ENCODE measurements around the gene VMP1. TPM values are rescaled to one million over a fixed set of nuclear protein-coding genes. Genes with fewer than 3 reads are reported as not detected.
A peak's percentile ranks its signal among the peaks of the same experiment; 100 is the strongest.
"Not testable (repeated sequence)": the region's sequence is repeated elsewhere in the genome, so short reads cannot be mapped to it uniquely, and the experiment has no call there.

The VMP1 gene
- total RNA-seq, 1 donor from 2014 or later: 401 TPM

DNA sequence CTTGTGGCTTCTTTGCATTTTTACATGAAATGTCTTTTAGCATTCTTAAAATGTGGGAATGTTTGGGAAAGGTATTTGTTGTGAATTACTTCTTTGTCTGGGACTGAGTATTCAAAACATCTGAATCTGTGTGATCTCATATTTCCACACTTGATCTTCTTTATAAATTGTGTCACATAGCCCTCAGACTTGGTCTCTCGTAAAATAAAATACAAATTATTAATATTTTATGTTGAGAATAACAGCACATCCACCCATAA, 103.4 kb downstream of the VMP1 start:
- DNase-seq (ENCODE audit: low spot score): no peak

GRCh38 chr17:59811209-59811608, 103.8 kb downstream of the VMP1 start:
- no peak for DNase-seq (ENCODE audit: low spot score)

DNA sequence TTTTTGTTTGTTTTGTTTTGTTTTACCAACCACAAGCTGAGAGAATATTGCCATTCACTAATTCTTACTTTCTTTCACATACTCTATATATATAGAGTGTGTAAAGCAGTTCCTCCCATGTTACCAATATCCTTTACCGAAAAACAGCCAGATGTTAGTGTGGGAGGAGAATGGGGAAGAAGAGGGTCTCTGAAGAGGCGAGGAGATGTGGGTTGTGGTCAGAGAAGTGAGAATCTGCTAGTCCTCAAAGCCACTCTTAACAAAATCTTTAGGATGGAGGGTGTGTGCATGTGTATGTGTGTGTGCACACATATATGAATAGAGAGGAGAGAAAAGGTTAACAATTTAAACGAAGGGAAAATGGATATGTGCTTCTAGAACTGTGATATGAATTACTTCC, 104.7 kb downstream of the VMP1 start:
- DNase-seq (ENCODE audit: low spot score): no peak

DNA sequence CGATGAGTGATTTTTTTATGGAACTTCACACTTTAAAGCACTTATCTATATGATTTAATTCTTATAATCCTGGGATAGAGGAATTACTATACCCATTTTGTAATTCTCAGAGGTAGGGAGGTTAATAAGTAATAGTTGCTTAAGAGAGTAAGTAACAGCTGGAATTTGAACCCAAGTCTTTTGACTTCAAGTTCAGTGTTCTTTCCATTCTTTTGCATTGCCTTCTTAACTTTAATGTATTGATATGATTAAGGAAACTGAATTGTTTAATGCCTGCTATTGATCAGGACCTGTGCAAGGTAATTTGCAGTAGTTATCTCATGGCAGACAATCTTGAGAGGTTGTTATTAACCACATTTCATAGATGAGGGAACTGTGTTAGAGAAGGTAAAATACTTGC, 106.8 kb downstream of the VMP1 start:
- no peak for DNase-seq (ENCODE audit: low spot score)

- DNase-seq (ENCODE audit: low spot score): no peak
Observed at GRCh38 chr17:59814685-59815084, 107.2 kb downstream of the VMP1 start.

GRCh38 chr17:59815965-59816364, 108.5 kb downstream of the VMP1 start:
- no peak for DNase-seq (ENCODE audit: low spot score)

DNA sequence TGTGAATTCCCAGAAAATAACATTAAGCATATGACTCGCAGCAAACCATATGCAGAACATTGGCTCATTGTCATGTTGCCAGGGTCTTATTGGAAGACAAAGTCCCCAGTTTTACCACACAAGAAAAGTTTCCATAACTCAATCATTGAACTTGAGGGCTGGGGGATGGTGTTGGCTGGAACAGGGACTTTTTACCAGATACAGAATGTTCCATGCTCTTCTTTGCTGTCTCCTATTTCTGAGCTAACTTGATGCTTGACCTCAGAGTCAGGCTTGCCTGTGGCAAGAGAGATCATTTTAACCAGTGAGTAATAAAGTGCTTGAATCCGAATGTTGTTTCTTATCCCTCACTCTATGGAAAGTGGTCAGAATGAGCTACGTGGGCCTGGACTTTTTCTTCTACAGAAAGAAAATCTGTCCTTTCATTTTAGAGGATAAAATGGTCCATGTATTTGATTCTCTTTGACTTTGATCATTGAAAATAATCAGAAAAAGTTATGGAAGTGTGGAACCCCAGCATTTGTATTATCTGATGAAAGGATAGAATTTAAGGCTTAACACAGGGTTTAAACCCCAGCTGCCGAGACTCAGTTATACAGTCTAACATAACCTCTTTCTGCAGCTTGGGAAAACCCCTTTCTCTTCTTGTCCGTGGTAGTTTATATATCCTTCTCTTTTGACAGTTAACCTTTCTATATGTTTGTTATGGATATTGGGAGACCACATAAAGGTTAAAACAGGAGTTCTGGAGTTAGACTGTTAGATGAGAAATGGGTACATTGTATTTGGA, 118.3 kb downstream of the VMP1 start:
- peak; percentile 45 for DNase-seq (ENCODE audit: low spot score)

DNA sequence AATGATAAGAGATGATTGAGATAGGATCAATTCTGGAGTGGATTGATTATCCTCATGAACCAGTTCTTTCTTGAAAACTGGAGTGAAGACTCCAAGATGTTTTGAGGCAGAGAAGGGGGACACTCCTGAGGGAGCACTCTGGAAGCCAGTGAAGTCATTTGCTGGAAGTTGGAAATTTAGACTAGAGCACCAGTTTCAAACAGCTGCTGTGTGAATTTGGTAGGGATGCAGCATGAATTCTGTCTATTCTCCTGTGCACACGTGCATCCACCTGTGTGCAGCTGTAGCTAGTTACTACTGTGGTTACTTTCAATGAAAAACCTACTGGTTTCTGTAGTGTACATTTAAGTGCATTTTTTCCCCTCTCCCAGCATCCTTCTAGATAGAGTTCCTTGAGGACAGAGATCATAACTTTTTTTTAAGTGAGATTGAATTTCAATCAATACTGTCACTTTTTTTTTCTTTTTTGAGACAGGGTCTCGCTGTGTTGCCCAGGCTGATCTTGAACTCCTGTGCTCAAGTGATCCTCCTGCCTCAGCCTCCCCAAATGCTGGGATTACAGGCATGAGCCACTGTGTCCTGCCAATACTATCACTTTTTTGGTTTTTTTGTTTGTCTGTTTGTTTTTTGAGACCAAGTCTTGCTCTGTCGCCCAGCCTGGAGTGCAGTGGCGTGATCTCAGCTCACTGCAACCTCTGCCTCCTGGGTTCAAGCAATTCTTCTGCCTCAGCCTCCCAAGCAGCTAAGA, 119.4 kb downstream of the VMP1 start:
- no peak for DNase-seq (ENCODE audit: low spot score)

DNA sequence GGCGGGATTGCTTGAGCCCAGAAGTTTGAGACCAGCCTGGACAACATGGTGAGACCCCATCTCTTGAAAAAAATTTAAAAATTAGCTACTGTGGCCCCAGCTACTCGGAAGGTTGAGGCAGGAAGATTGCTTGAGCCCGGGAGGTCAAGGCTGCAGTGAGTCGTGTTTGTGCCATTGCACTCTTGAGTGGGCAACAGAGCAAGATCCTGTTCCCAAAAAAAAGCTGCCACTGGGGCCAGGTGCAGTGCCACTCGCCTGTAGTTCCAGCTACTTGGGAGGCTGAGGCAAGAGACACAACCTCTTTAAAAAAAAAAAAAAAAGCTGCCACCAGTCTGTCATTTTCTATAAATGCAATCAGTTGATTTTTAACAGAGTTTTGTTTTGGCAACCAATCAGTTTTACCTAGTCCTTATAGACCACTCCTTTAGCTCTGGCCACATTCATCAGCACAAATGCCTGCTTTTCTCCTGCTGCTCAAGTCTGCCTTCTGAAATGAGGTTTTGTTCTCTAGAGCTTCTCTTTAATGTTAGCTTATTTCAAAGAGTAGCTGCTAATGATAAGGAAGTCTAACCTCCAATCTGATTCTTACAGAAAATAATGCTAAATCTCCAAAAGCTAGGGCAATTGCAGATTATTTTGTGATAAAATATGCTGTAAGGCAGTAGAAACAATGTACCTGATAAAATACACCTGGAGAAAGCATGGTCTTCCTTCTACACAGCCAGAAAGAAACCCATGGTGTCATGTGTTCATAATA, 120.4 kb downstream of the VMP1 start:
- no peak for DNase-seq (ENCODE audit: low spot score)

DNA sequence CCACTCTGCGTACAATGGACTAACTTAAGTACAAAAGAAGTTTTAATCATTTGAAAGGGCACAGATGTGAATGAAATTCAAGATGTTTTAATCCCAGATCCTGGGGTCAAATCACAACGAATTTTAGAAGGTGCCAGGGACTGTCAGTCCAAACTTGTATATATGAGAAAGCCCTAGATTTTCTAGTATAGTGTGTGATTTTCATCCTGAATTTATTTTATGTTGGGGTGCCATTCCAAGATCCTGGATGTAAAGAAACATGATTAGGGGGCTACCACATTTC, 121.0 kb downstream of the VMP1 start:
- DNase-seq (ENCODE audit: low spot score): no peak

GRCh38 chr17:59828819-59829216, 121.4 kb downstream of the VMP1 start:
- not testable (repeated sequence) for DNase-seq (ENCODE audit: low spot score)

- peak; percentile 75 for DNase-seq (ENCODE audit: low spot score)
Observed at GRCh38 chr17:59829217-59830006, 122.0 kb downstream of the VMP1 start.

DNA sequence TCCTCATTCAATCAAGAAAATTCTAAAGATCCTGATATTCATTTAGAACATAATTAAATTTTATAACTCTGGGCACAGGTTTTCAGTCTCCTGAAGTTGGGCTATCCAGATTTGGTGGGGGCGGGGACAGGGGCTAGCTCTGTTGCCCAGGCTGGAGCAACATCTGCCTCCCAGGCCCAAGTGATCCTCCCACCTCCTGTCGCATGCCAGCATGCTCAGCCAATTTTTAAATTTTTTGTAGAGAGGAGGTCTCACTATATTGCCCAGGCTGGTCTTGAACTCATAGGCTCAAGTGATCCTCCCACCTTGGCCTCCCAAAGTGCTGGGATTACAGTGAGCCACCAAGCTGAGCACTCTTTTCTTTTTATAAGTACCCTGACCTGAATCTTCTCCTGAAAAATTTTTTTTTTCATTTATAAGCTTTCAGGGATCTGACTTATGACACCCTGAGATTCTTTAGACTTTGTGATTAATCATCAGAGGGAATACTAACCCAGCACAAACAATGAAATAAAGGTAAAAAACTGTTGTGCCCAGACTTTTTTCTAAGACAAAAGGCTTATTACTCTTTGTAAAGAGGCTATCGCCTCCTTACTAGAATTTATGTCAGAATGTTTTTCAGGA, 122.7 kb downstream of the VMP1 start:
- DNase-seq (ENCODE audit: low spot score): no peak

DNA sequence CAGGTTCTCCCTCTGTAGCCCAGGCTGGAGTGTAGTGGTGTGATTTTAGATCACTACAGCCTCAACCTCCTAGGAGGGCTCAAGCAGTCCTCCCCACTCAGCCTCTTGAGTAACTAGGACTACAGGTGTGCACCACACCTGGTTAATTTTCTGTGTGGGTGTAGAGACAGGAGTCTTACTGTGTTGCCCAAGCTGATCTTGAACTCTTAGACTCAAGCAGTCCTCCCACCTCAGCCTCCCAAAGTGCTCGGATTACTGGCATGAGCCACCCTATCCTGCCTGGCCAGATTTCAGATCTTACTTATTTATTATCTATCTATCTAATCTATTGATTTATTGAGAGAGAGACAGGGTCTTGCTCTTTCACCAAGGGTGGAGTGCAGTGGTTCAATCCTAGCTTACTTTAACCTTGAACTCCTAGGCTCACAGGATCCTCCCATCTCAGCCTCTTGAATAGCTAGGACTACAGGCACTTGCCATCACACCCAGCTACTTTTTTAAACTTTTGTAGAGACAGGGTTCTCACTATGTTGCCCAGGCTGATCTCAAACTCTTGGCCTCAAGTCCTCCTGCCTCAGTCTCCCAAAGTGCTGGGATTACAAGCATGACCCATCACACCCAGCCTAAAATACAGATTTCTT, 123.5 kb downstream of the VMP1 start:
- no peak for DNase-seq (ENCODE audit: low spot score)

GRCh38 chr17:59832883-59833379, 125.5 kb downstream of the VMP1 start:
- DNase-seq (ENCODE audit: low spot score): no peak

- peak; percentile 99 for DNase-seq (ENCODE audit: low spot score)
Observed at GRCh38 chr17:59837308-59838051, 130.0 kb downstream of the VMP1 start.

DNA sequence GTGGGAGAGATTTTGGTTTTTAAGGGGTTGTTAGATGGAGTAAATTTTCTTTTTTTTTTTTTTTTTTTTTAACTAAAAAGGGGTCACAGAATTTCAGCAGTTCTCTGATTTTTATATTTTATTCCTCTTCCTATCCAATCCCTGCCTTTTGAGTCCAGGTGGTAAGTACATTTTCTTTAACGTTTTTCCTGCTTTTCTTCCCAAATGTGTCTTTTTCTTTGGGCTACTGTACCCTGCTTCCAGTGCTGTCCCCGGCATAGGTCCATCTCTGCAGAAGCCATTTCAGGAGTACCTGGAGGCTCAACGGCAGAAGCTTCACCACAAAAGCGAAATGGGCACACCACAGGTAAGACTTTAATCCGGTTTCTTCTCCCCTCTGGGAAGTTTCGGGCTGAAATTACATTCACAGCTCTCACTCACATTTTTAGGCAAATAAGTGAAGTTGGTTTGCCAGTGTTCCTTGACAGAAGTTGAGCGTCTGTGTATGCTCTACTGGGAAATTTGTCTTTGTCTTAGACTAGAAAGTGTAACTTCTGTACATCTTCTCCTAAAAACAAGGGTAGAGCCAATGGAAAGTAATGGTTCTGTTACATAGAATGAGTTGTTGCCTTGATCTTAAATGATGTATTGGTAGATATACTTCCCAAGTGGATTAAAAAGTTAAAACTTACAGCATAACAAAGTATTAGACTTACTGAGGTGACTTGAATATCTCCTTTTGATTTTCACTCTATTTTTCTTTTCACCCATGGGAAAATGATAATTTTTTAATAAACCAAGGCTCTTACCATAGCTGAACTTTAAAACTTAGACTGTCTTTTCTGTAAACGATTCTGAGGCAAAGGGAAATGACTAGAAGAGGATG, 130.8 kb downstream of the VMP1 start:
- DNase-seq (ENCODE audit: low spot score): peak; percentile 59

DNA sequence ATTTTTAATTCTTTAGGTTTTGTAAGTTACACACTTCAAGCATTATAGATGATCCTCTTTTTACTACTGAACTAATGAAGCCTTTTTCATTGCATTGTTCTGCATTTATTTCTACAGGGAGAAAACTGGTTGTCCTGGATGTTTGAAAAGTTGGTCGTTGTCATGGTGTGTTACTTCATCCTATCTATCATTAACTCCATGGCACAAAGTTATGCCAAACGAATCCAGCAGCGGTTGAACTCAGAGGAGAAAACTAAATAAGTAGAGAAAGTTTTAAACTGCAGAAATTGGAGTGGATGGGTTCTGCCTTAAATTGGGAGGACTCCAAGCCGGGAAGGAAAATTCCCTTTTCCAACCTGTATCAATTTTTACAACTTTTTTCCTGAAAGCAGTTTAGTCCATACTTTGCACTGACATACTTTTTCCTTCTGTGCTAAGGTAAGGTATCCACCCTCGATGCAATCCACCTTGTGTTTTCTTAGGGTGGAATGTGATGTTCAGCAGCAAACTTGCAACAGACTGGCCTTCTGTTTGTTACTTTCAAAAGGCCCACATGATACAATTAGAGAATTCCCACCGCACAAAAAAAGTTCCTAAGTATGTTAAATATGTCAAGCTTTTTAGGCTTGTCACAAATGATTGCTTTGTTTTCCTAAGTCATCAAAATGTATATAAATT, 132.3 kb downstream of the VMP1 start:
- no peak for DNase-seq (ENCODE audit: low spot score)
